ENCODE measurements around the gene POLD2. TPM values are rescaled to one million over a fixed set of nuclear protein-coding genes. Genes with fewer than 3 reads are reported as not detected.

POLD2 gene
- total and polyA plus RNA-seq, 2 of the 8 experiments (the other 6 are each of a cell fraction or from before 2014, with no cell fraction given), result 148 to 214 TPM

- Histone ChIP-seq H4K8ac (ENCODE audit: extremely low read depth, insufficient read depth, low read length) (peak overlapping the region; percentile 6; the same call in 1 of the 2 replicates), H3K9ac (replicated peaks in 1 of 4; ENCODE audit: extremely low read depth in 1 of 4, low read depth in 3 of 4, low read length in 3 of 4) (no peak overlapping the region), H3K4me3 (ENCODE audit: extremely low read depth in 1 of 4, insufficient read depth in 2 of 4, low read depth in 3 of 4, low read length in 4 of 4) (no peak overlapping the region), H3K4ac (replicated peaks; ENCODE audit: insufficient read length, low read depth, low read length) (no peak overlapping the region), H3K56ac (replicated peaks; ENCODE audit: insufficient read length, low read depth, low read length) (no peak overlapping the region), H3K36me3 (ENCODE audit: control insufficient read depth in 2 of 4, insufficient read depth in 4 of 4, low read length in 3 of 4) (no peaks in the 10 kb centered on the region; a peak in 2 of 8 replicates), H2AFZ (ENCODE audit: low read length) (no peak overlapping the region), H3K23ac (ENCODE audit: insufficient read length) (no peak overlapping the region), H4K20me1 (replicated peaks in 1 of 2; ENCODE audit: control insufficient read depth in 1 of 2, insufficient read depth in 2 of 2, low read length in 2 of 2) (peaks cover 2 to 3% of the 10 kb centered on the region in 2 experiments), H2AK5ac (ENCODE audit: low read depth, low read length) (no peak overlapping the region), H3K27me3 (replicated peaks in 1 of 4; ENCODE audit: control insufficient read depth in 3 of 4, extremely low read depth in 1 of 4, insufficient read depth in 3 of 4, low read length in 3 of 4) (peaks cover 0 to 29% (median 16%) of the 10 kb centered on the region in 4 experiments; a peak in 6 of 7 replicates), H4K91ac (replicated peaks; ENCODE audit: insufficient read length, low read length) (no peak overlapping the region), H2BK120ac (replicated peaks; ENCODE audit: low read depth, low read length) (no peak overlapping the region), H3K23me2 (ENCODE audit: low read depth, low read length) (peaks cover 15% of the 10 kb centered on the region), H2BK12ac (ENCODE audit: low read depth, low read length) (no peak overlapping the region), H2BK15ac (ENCODE audit: low read length) (no peak overlapping the region), H2BK20ac (ENCODE audit: low read length) (no peak overlapping the region), H3K4me2 (ENCODE audit: insufficient read depth in 1 of 2, low read depth in 2 of 2, low read length in 2 of 2) (no peak overlapping the region; a peak in 1 of 4 replicates), H3K27ac (ENCODE audit: low read depth, low read length) (no peak overlapping the region), H3K79me2 (ENCODE audit: control insufficient read depth in 1 of 2, insufficient read depth in 2 of 2, low read length in 2 of 2) (no peaks in the 10 kb centered on the region; a peak in 1 of 4 replicates), H3K18ac (ENCODE audit: extremely low read depth, low read length) (no peak overlapping the region), H2BK5ac (ENCODE audit: low read depth, low read length) (no peak overlapping the region), H3K4me1 (replicated peaks in 1 of 4; ENCODE audit: control insufficient read depth in 3 of 4, insufficient read depth in 4 of 4, low read length in 3 of 4) (peaks cover 0 to 12% (median 9%) of the 10 kb centered on the region in 4 experiments; a peak in 6 of 7 replicates), H3K14ac (ENCODE audit: insufficient read length) (no peak overlapping the region), H3K9me3 (ENCODE audit: insufficient read depth in 2 of 2, low read depth in 1 of 2, low read length in 1 of 2) (no peaks in the 10 kb centered on the region), H3K79me1 (ENCODE audit: low read depth, low read length) (peaks cover 4% of the 10 kb centered on the region; the same call in 1 of the 2 replicates), H4K5ac (ENCODE audit: insufficient read length, low read depth, low read length) (no peak overlapping the region)
- POLR2A ChIA-PET (ENCODE audit: partially characterized antibody), result interaction anchor here (1.1 to 1.4 kb wide), 3 partner anchors 9 to 16 kb away, joined by 4 to 9 read pairs (median 6); partner anchors contain the start of gene POLD2
- CTCF ChIA-PET (ENCODE audit: partially characterized antibody), result interaction anchor here (0.8 to 1.0 kb wide), 2 partner anchors 21 to 25 kb away, joined by 3 read pairs; no protein-coding TSS in a partner anchor
- TF ChIP-seq SIX5 (IDR thresholded peaks at IDR 0.05; ENCODE audit: low read depth, low read length) (no peak), MAX (IDR thresholded peaks at IDR 0.05) (no peak), NRF1 (IDR thresholded peaks at IDR 0.05; ENCODE audit: low read depth, low read length) (no peak), RXRA (IDR thresholded peaks at IDR 0.05; ENCODE audit: insufficient read depth, low read depth, low read length) (no peak), RNF2 (IDR thresholded peaks at IDR 0.05; ENCODE audit: borderline replicate concordance, low read depth, low read length, missing control alignments, poor library complexity, severe bottlenecking) (no peak), CEBPB (IDR thresholded peaks at IDR 0.05; ENCODE audit: low read depth, low read length) (no peak), CTBP2 (IDR thresholded peaks at IDR 0.05; ENCODE audit: borderline replicate concordance, insufficient read depth, insufficient read length, low read length) (no peak), SP1 (IDR thresholded peaks at IDR 0.05; ENCODE audit: low read depth, low read length) (no peak)
- 96% methylated on average over 7 of the region's 10 CpGs; no CpG with 5 or more reads in 1 of the 2 experiments for WGBS, 2 experiments (ENCODE audit: extremely low coverage in 1 of 2, insufficient coverage in 1 of 2, insufficient read length in 1 of 2, insufficient replicate concordance in 2 of 2, low coverage in 1 of 2, low lambda C conversion rate in 2 of 2, missing lambda C conversion rate in 1 of 2)
- FAIRE-seq (no peak), DNase-seq (ENCODE audit: low read depth in 1 of 2, low spot score in 2 of 2) (no peak)
These were observed 16.9 kb downstream of the POLD2 start for GRCh38 chr7:44106311-44107065.

Data from H1 (cell line).